H9 (cell line): ENCODE results near the gene LRRC52. TPM values are rescaled to one million over a fixed set of nuclear protein-coding genes. Genes with fewer than 3 reads are reported as not detected.

Experiments used
- DNase-seq: peaks from one replicate; pipeline ENCODE4 v3.0.0-alpha.2; 2017
- H2AFZ ChIP-seq: one replicate; pipeline ENCODE4 v1.6.1; 2013; ENCODE audit warnings: mild to moderate bottlenecking, low read length, control low read depth, moderate library complexity
- H2AK5ac ChIP-seq: 2 replicates; pipeline ENCODE4 v1.6.1; 2013; ENCODE audit warnings: low read length, control low read depth, mixed read lengths; ENCODE audit not compliant: insufficient read length
- H2BK120ac ChIP-seq: one replicate; pipeline ENCODE4 v1.6.1; 2013; ENCODE audit warnings: low read depth, mild to moderate bottlenecking, low read length, control low read depth, inconsistent platforms; ENCODE audit not compliant: poor library complexity, severe bottlenecking
- H2BK12ac ChIP-seq: 2 replicates; pipeline ENCODE4 v1.6.1; 2013; ENCODE audit warnings: low read length, control low read depth, mixed read lengths, low read depth; ENCODE audit not compliant: insufficient read length
- H2BK15ac ChIP-seq: 2 replicates; pipeline ENCODE4 v1.6.1; 2013; ENCODE audit warnings: low read depth, low read length, control low read depth
- H2BK20ac ChIP-seq: one replicate; pipeline ENCODE4 v1.6.1; 2013; ENCODE audit warnings: low read depth, mild to moderate bottlenecking, low read length, control low read depth, inconsistent platforms; ENCODE audit not compliant: poor library complexity, severe bottlenecking
- H2BK5ac ChIP-seq: 2 replicates; pipeline ENCODE4 v1.6.1; 2013; ENCODE audit warnings: low read length, control low read depth, mixed read lengths; ENCODE audit not compliant: insufficient read length
- H3K14ac ChIP-seq: 2 replicates; pipeline ENCODE4 v1.6.1; 2013; ENCODE audit warnings: low read length, control low read depth; ENCODE audit not compliant: insufficient read depth
- H3K18ac ChIP-seq: 2 replicates; pipeline ENCODE4 v1.6.1; 2013; ENCODE audit warnings: low read depth, mild to moderate bottlenecking, mixed read lengths, low read length, control low read depth; ENCODE audit not compliant: insufficient read length
- H3K23ac ChIP-seq: 2 replicates; pipeline ENCODE4 v1.6.1; 2013; ENCODE audit warnings: low read length, control low read depth, mixed read lengths, low read depth; ENCODE audit not compliant: insufficient read length
- H3K23me2 ChIP-seq: 2 replicates; pipeline ENCODE4 v1.6.1; 2013; ENCODE audit warnings: low read depth, mild to moderate bottlenecking, mixed read lengths, low read length, control low read depth; ENCODE audit not compliant: insufficient read length, poor library complexity, severe bottlenecking
- H3K27ac ChIP-seq: 2 replicates; pipeline ENCODE4 v1.5.1; 2013; ENCODE audit warnings: low read length, control low read depth, mixed read lengths, low read depth; ENCODE audit not compliant: insufficient read length
- H3K27me3 ChIP-seq: 2 replicates; pipeline ENCODE4 v1.6.1; 2013; ENCODE audit warnings: low read length, control low read depth, inconsistent platforms; ENCODE audit not compliant: insufficient read depth
- H3K4ac ChIP-seq: 2 replicates; pipeline ENCODE4 v1.6.1; 2013; ENCODE audit warnings: low read depth, mild to moderate bottlenecking, control low read depth, inconsistent platforms, low read length, moderate library complexity
- H3K4me1 ChIP-seq: 2 replicates; pipeline ENCODE4 v1.6.1; 2013; ENCODE audit warnings: low read length, control low read depth, inconsistent platforms; ENCODE audit not compliant: insufficient read depth
- H3K4me2 ChIP-seq: 2 replicates; pipeline ENCODE4 v1.6.1; 2013; ENCODE audit warnings: low read length, control low read depth, mixed read lengths; ENCODE audit not compliant: insufficient read length, insufficient read depth
- H3K56ac ChIP-seq: 2 replicates; pipeline ENCODE4 v1.6.1; 2013; ENCODE audit warnings: low read depth, mild to moderate bottlenecking, mixed read lengths, low read length, control low read depth; ENCODE audit not compliant: insufficient read length
- H3K79me1 ChIP-seq: 2 replicates; pipeline ENCODE4 v1.6.1; 2013; ENCODE audit warnings: low read depth, mild to moderate bottlenecking, moderate library complexity, low read length, control low read depth, inconsistent platforms; ENCODE audit not compliant: insufficient read depth, poor library complexity, severe bottlenecking
- H3K79me2 ChIP-seq: 2 replicates; pipeline ENCODE4 v1.6.1; 2013; ENCODE audit warnings: low read length, control low read depth, inconsistent platforms; ENCODE audit not compliant: insufficient read depth
- H3K9ac ChIP-seq: 2 replicates; pipeline ENCODE4 v1.6.1; 2013; ENCODE audit warnings: low read length, control low read depth, mixed read lengths; ENCODE audit not compliant: insufficient read length; ENCODE audit errors: extremely low read depth
- H3K9me3 ChIP-seq: one replicate; pipeline ENCODE4 v1.6.1; 2013; ENCODE audit warnings: low read depth, low read length, inconsistent platforms; ENCODE audit not compliant: control insufficient read depth
- H3T11ph ChIP-seq: one replicate; pipeline ENCODE4 v1.6.1; 2013; ENCODE audit warnings: mild to moderate bottlenecking, low read length, control low read depth, inconsistent platforms
- H4K20me1 ChIP-seq: one replicate; pipeline ENCODE4 v1.6.1; 2013; ENCODE audit not compliant: control insufficient read depth, insufficient read length, insufficient read depth
- H4K5ac ChIP-seq: 2 replicates; pipeline ENCODE4 v1.6.1; 2013; ENCODE audit warnings: low read depth, mild to moderate bottlenecking, mixed read lengths, low read length, control low read depth; ENCODE audit not compliant: insufficient read length
- H4K8ac ChIP-seq: replicated peaks from 2 replicates; pipeline ENCODE4 v1.6.1; 2013; ENCODE audit warnings: low read length, control low read depth, mixed read lengths, low read depth; ENCODE audit not compliant: insufficient read length
- H4K91ac ChIP-seq: 2 replicates; pipeline ENCODE4 v1.6.1; 2013; ENCODE audit warnings: low read depth, mild to moderate bottlenecking, moderate library complexity, mixed read lengths, low read length, control low read depth; ENCODE audit not compliant: insufficient read length
- H3K27ac Mint-ChIP-seq, 3 experiments: 2 replicates in 2 of 3; 3 replicates in 1 of 3; pipeline ENCODE4 v1.8.0; 2020 to 2021; ENCODE audit warnings: mixed read lengths in 3 of 3, mild to moderate bottlenecking in 1 of 3, moderate library complexity in 1 of 3
- H3K27me3 Mint-ChIP-seq: 2 replicates; pipeline ENCODE4 v1.8.0; 2021; ENCODE audit warnings: low read depth, mild to moderate bottlenecking, moderate library complexity, mixed read lengths
- H3K36me3 Mint-ChIP-seq, 3 experiments: 2 replicates in 2 of 3; 3 replicates in 1 of 3; pipeline ENCODE4 v1.8.0; 2020 to 2021; ENCODE audit warnings: low read depth in 3 of 3, mixed read lengths in 3 of 3; ENCODE audit not compliant: insufficient read depth in 1 of 3
- H3K4me1 Mint-ChIP-seq, 2 experiments: 2 replicates each; pipeline ENCODE4 v1.8.0; 2020; ENCODE audit warnings: mixed read lengths in 2 of 2
- H3K4me3 Mint-ChIP-seq, 2 experiments: 2 replicates in 1 of 2; 3 replicates in 1 of 2; pipeline ENCODE4 v1.8.0; 2020 to 2021; ENCODE audit warnings: mild to moderate bottlenecking in 2 of 2, mixed read lengths in 2 of 2, moderate library complexity in 1 of 2
- H3K9me3 Mint-ChIP-seq, 2 experiments: 2 replicates in 1 of 2; 3 replicates in 1 of 2; pipeline ENCODE4 v1.8.0; 2020; ENCODE audit warnings: mild to moderate bottlenecking in 2 of 2, mixed read lengths in 2 of 2, moderate library complexity in 1 of 2
- CTCF ChIP-seq: fragments of 200-600 bp; sonication (generic); conservative IDR thresholded peaks from 3 replicates; pipeline ENCODE4 v1.8.0; 2021; ENCODE audit warnings: antibody characterized with exemption, mild to moderate bottlenecking
- WGBS: extraction: QIAGEN DNeasy Blood & Tissue Kit; methylation state at CpG from one replicate; pipeline ENCODE4 v1.1.7; 2013; ENCODE audit warnings: missing lambda C conversion rate, low lambda C conversion rate, mixed read lengths; ENCODE audit not compliant: insufficient read length; ENCODE audit errors: extremely low coverage; 5-methylcytosine and 5-hydroxymethylcytosine counted together
- total RNA-seq: library from RNA; stranded (reverse); gene quantifications from 2 replicates; pipeline ENCODE4 v1.2.1, GENCODE V29; 2021

Gene LRRC52
- total RNA-seq, 1 experiment from 2014 or later, result not detected

GRCh38 chr1:165573787-165574186, 30.0 kb downstream of the LRRC52 start:
- TF ChIP-seq CTCF, result no peak
- Histone ChIP-seq H4K91ac (no peak overlapping the region), H2AFZ (no peak overlapping the region), H4K20me1 (no peaks in the 10 kb centered on the region), H2AK5ac (no peak overlapping the region), H3K4ac (no peak overlapping the region), H3K18ac (no peak overlapping the region), H3K27me3 (no peaks in the 10 kb centered on the region), H3K23ac (no peak overlapping the region), H3K56ac (no peak overlapping the region), H3K4me1 (no peaks in the 10 kb centered on the region), H3K23me2 (no peaks in the 10 kb centered on the region), H3K9me3 (no peaks in the 10 kb centered on the region), H2BK120ac (no peak overlapping the region), H3K9ac (no peak overlapping the region), H2BK20ac (peak overlapping the region; percentile 45), H2BK12ac (no peak overlapping the region), H2BK5ac (no peak overlapping the region), H3T11ph (no peak overlapping the region), H3K79me2 (no peaks in the 10 kb centered on the region), H2BK15ac (no peak overlapping the region), H3K4me2 (no peak overlapping the region), H3K79me1 (no peaks in the 10 kb centered on the region), H4K8ac (no peak overlapping the region), H3K27ac (no peak overlapping the region), H4K5ac (no peak overlapping the region), H3K14ac (no peak overlapping the region)
- Mint-ChIP-seq H3K27me3 (peaks cover 2% of the 10 kb centered on the region; the same call in 1 of the 2 replicates), H3K4me3 (no peak overlapping the region), H3K27ac (no peak overlapping the region), H3K36me3 (no peaks in the 10 kb centered on the region), H3K9me3 (no peaks in the 10 kb centered on the region), H3K4me1 (no peaks in the 10 kb centered on the region)
- DNase-seq, result no peak
- WGBS, result no CpG with 5 or more reads among the region's 1 CpG
